A673 (cell line): ENCODE data around the gene FOXF1. TPM values are rescaled to one million over a fixed set of nuclear protein-coding genes. Genes with fewer than 3 reads are reported as not detected.

Source experiments
- BruUV-seq: library from RNA; stranded (reverse); fragments of 400-500 nt; replicated peaks from 2 replicates; lab custom pipeline; 2021; lab: Mats Ljungman, UMichigan
- CTCF ChIA-PET: fragments of 300-600 bp; sonication (Branson Sonifier 250); formaldehyde crosslinking; loops from one replicate; lab custom pipeline; 2022; ENCODE audit warnings: antibody characterized with exemption; lab: Charles Lee
- POLR2A ChIA-PET: fragments of 300-600 bp; sonication (Branson Sonifier 250); formaldehyde crosslinking; loops from one replicate; lab custom pipeline; 2022; ENCODE audit warnings: antibody characterized with exemption; ENCODE audit not compliant: low non-redundant PET; lab: Charles Lee
- DNase-seq: peaks from one replicate; pipeline ENCODE4 v3.0.0-alpha.2; 2015; ENCODE audit warnings: low spot score
- H3K27ac ChIP-seq: fragments of 200-600 bp; sonication (generic); 2 replicates; pipeline ENCODE4 v1.5.1; 2016; ENCODE audit warnings: mixed run types, low read depth, mild to moderate bottlenecking, mixed read lengths, antibody characterized with exemption, low read length; ENCODE audit not compliant: poor library complexity, severe bottlenecking
- H3K27me3 ChIP-seq: fragments of 200-600 bp; sonication (generic); replicated peaks from 2 replicates; pipeline ENCODE4 v1.6.1; 2017; ENCODE audit warnings: mixed run types, low read depth, mild to moderate bottlenecking, mixed read lengths, antibody characterized with exemption, low read length; ENCODE audit not compliant: insufficient read depth, poor library complexity
- H3K36me3 ChIP-seq: fragments of 200-600 bp; sonication (generic); 2 replicates; pipeline ENCODE4 v1.6.1; 2016; ENCODE audit warnings: mixed run types, mild to moderate bottlenecking, mixed read lengths, antibody characterized with exemption, low read length; ENCODE audit not compliant: insufficient read depth, poor library complexity, severe bottlenecking
- H3K4me1 ChIP-seq: fragments of 200-600 bp; sonication (generic); 2 replicates; pipeline ENCODE4 v1.6.1; 2017; ENCODE audit warnings: mixed run types, mild to moderate bottlenecking, mixed read lengths, antibody characterized with exemption, low read length; ENCODE audit not compliant: insufficient read depth, poor library complexity, severe bottlenecking
- H3K4me3 ChIP-seq: fragments of 200-600 bp; sonication (generic); 2 replicates; pipeline ENCODE4 v1.5.1; 2016; ENCODE audit warnings: low read depth, mixed run types, mild to moderate bottlenecking, mixed read lengths, low read length; ENCODE audit not compliant: poor library complexity, severe bottlenecking
- H3K9me3 ChIP-seq: fragments of 200-600 bp; sonication (generic); 2 replicates; pipeline ENCODE4 v1.6.1; 2016; ENCODE audit warnings: mixed run types, low read depth, mild to moderate bottlenecking, mixed read lengths, antibody characterized with exemption, low read length; ENCODE audit not compliant: poor library complexity, severe bottlenecking
- CTCF ChIP-seq: fragments of 300-800, 200-600 bp; sonication (generic); conservative IDR thresholded peaks from 2 replicates; pipeline ENCODE4 v1.5.1; 2017; ENCODE audit warnings: low read depth, mild to moderate bottlenecking, antibody characterized with exemption, low read length, moderate library complexity, mixed read lengths
- EZH2 ChIP-seq: fragments of 200-600 bp; sonication (generic); IDR thresholded peaks from 2 replicates; pipeline ENCODE4 v1.6.1; 2017; ENCODE audit warnings: borderline replicate concordance, low read depth, mild to moderate bottlenecking, mixed read lengths, antibody characterized with exemption, low read length; ENCODE audit not compliant: poor library complexity, severe bottlenecking
- intact Hi-C: fragments of 100-400 bp; cut with micrococcal nuclease; formaldehyde crosslinking; loops from one replicate; pipeline ENCODE4 v1.10.0; 2022; ENCODE audit not compliant: unreplicated experiment
- total RNA-seq: library from RNA; stranded (reverse); gene quantifications from 2 replicates; pipeline ENCODE4 v1.2.3, GENCODE V29; 2021

Gene FOXF1
- total RNA-seq, 1 experiment from 2014 or later: not detected

GRCh38 chr16:86499440-86499786 lies 10.9 kb upstream of the FOXF1 start:
- Histone ChIP-seq H3K4me1 (no peaks in the 10 kb centered on the region), H3K4me3 (no peak overlapping the region), H3K9me3 (no peaks in the 10 kb centered on the region), H3K27me3 (peaks cover 100% of the 10 kb centered on the region), H3K27ac (no peak overlapping the region), H3K36me3 (no peaks in the 10 kb centered on the region)
- ChIA-PET CTCF (no interaction called here), POLR2A (no interaction called here)
- intact Hi-C loops: no loop called here
- no peak for DNase-seq
- TF ChIP-seq CTCF (no peak), EZH2 (peak; percentile 46)
- no TSS peak for BruUV-seq

DNA sequence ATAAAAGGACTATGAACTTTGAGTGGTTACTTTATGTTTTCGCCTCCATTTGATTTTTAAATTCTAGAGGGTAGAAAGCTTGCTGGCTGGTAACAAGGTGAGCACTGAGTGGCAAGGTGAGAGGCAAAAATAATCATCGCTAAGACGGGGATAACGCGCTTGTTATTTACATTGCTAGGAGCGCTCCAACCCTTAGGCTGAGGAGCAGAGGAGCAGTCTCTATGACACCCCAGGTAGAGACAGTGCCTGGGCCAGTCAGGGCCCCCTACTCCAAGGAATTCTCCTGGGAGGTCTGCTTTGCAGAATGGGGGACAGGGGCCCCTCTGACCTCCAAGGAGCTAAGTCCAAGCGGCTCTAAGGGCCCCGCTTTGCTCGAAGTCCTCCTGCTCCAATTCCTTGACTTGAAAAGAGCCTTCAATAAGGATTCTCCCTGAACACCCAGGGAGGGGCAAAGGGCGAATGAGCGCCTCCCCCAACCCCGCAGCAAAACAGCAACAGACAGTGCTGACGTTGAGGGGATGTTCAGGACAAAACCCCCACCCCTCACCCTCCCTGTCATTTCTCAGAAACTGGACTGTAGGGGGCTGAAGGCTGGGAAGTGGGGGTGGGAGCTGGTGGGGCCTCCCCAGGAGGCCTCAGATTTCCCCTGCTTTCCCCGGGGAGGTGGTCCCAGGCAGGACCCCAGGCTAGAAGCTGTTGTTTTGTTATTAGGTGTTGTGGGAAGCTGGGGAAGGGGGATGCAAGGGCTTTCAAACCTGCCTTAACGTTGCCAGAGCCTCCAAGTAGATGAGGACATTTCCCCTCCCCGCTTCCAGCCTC lies 10.2 kb upstream of the FOXF1 start:
- H3K27ac ChIP-seq: no peak overlapping the region
- no peak overlapping the region for H3K4me3 ChIP-seq
- TF ChIP-seq CTCF (no peak), EZH2 (peak; percentile 4)
- BruUV-seq: no TSS peak
- intact Hi-C loops: no loop called here
- no peak for DNase-seq
- no peaks in the 10 kb centered on the region for H3K36me3 ChIP-seq
- POLR2A ChIA-PET: no interaction called here
- H3K27me3 ChIP-seq: peaks cover 100% of the 10 kb centered on the region
- no peaks in the 10 kb centered on the region for H3K4me1 ChIP-seq
- CTCF ChIA-PET: no interaction called here
- no peaks in the 10 kb centered on the region for H3K9me3 ChIP-seq

GRCh38 chr16:86500708-86501510 lies 9.4 kb upstream of the FOXF1 start:
- no peak for DNase-seq
- H3K9me3 ChIP-seq: no peaks in the 10 kb centered on the region
- no peaks in the 10 kb centered on the region for H3K36me3 ChIP-seq
- POLR2A ChIA-PET: no interaction called here
- H3K4me1 ChIP-seq: no peaks in the 10 kb centered on the region
- CTCF ChIA-PET: interaction anchor here (1.3 kb wide), 1 partner anchor 17 kb away, joined by 4 read pairs; no protein-coding TSS in a partner anchor
- peaks cover 100% of the 10 kb centered on the region for H3K27me3 ChIP-seq
- no peak for TF ChIP-seq CTCF
- no peak for TF ChIP-seq EZH2
- BruUV-seq: no TSS peak
- H3K27ac ChIP-seq: no peak overlapping the region
- intact Hi-C loops: no loop called here
- no peak overlapping the region for H3K4me3 ChIP-seq
